Subcutaneous adipose tissue (tissue), 4 donors: ENCODE data around the gene SDR42E2. TPM values are rescaled to one million over a fixed set of nuclear protein-coding genes. Genes with fewer than 3 reads are reported as not detected.

ENCODE experiments used
- CTCF ChIP-seq: fragments of 450-650 bp; IDR thresholded peaks from one replicate; pipeline ENCODE4 v1.5.1; 2016; ENCODE audit warnings: low read depth, mild to moderate bottlenecking, control low read depth, antibody characterized with exemption, moderate library complexity
- total RNA-seq, 4 donors: library from RNA; depleted of rRNA; stranded (reverse); fragments of >200 nt; gene quantifications; one replicate each; pipeline ENCODE4 v1.1.0, GENCODE V29; 2016

Gene SDR42E2
- total RNA-seq, 4 donors from 2014 or later: 0.22 TPM; not detected in 3

- TF ChIP-seq CTCF: no peak
These were observed 43.3 kb downstream of the SDR42E2 start for GRCh38 chr16:22205577-22206012.

GRCh38 chr16:22206013-22206841 is 43.9 kb downstream of the SDR42E2 start, which contains the start of gene EEF2K:
Gene EEF2K (plus strand): TSS chr16:22206278. CDS start chr16:22225730, 19,452 bp downstream.
- no peak for TF ChIP-seq CTCF

GRCh38 chr16:22206842-22207714 is 44.8 kb downstream of the SDR42E2 start:
- no peak for TF ChIP-seq CTCF

GRCh38 chr16:22207715-22208360 is 45.5 kb downstream of the SDR42E2 start:
- TF ChIP-seq CTCF: no peak

GRCh38 chr16:22210285-22210684 is 48.0 kb downstream of the SDR42E2 start:
- TF ChIP-seq CTCF: no peak

GRCh38 chr16:22210854-22211253 is 48.5 kb downstream of the SDR42E2 start:
- TF ChIP-seq CTCF: no peak
